GM23338 (cell line): ENCODE measurements around the gene ZDHHC5. TPM values are rescaled to one million over a fixed set of nuclear protein-coding genes. Genes with fewer than 3 reads are reported as not detected.

Source experiments
- ATAC-seq: fragments of 200-7000 bp; cut with Tn5 transposase; 3 replicates; pipeline ENCODE4 v1.9.1; 2020
- DNase-seq: peaks from one replicate; pipeline ENCODE4 v3.0.0-alpha.2; 2015; ENCODE audit warnings: low spot score
- H2AFZ ChIP-seq: fragments of 200-600 bp; sonication (generic); 2 replicates; pipeline ENCODE4 v1.8.0; 2016; ENCODE audit warnings: antibody characterized with exemption, mild to moderate bottlenecking, moderate library complexity
- H3F3A ChIP-seq: fragments of 200-600 bp; sonication (generic); replicated peaks from 2 replicates; pipeline ENCODE4 v1.8.0; 2017; ENCODE audit warnings: antibody characterized with exemption, mixed run types, low read depth
- H3K27ac ChIP-seq: fragments of 200-600 bp; sonication (generic); 2 replicates; pipeline ENCODE4 v1.6.1; 2016; ENCODE audit warnings: low read depth
- H3K27me3 ChIP-seq: fragments of 200-600 bp; sonication (generic); 2 replicates; pipeline ENCODE4 v1.8.0; 2016; ENCODE audit warnings: mild to moderate bottlenecking, mixed run types, moderate library complexity; ENCODE audit not compliant: insufficient read depth
- H3K36me3 ChIP-seq: fragments of 200-600 bp; sonication (generic); 2 replicates; pipeline ENCODE4 v1.8.0; 2016; ENCODE audit warnings: mild to moderate bottlenecking; ENCODE audit not compliant: insufficient read depth
- H3K4me1 ChIP-seq: fragments of 200-600 bp; sonication (generic); 2 replicates; pipeline ENCODE4 v1.8.0; 2016; ENCODE audit warnings: mild to moderate bottlenecking, moderate library complexity; ENCODE audit not compliant: insufficient read depth
- H3K4me2 ChIP-seq: fragments of 200-600 bp; sonication (generic); 2 replicates; pipeline ENCODE4 v1.7.1; 2017; ENCODE audit warnings: mixed run types
- H3K4me3 ChIP-seq: fragments of 200-600 bp; sonication (generic); 2 replicates; pipeline ENCODE4 v1.6.1; 2016; ENCODE audit warnings: mixed run types
- H3K79me2 ChIP-seq: fragments of 200-600 bp; sonication (generic); replicated peaks from 2 replicates; pipeline ENCODE4 v1.8.0; 2017; ENCODE audit warnings: mild to moderate bottlenecking; ENCODE audit not compliant: insufficient read depth
- H3K9me2 ChIP-seq: fragments of 200-600 bp; sonication (generic); 2 replicates; pipeline ENCODE4 v1.8.0; 2017; ENCODE audit not compliant: insufficient read depth
- H4K20me1 ChIP-seq: fragments of 200-600 bp; sonication (generic); replicated peaks from 2 replicates; pipeline ENCODE4 v1.8.0; 2017; ENCODE audit warnings: mild to moderate bottlenecking; ENCODE audit not compliant: insufficient read depth
- H3K27ac Mint-ChIP-seq: 2 replicates; pipeline ENCODE4 v1.8.0; 2020; ENCODE audit warnings: inconsistent platforms, mild to moderate bottlenecking, moderate library complexity, mixed read lengths
- H3K27me3 Mint-ChIP-seq: 3 replicates; pipeline ENCODE4 v1.8.0; 2022; ENCODE audit warnings: low read depth, mild to moderate bottlenecking, moderate library complexity, mixed read lengths, inconsistent platforms; ENCODE audit not compliant: insufficient read depth, poor library complexity
- H3K36me3 Mint-ChIP-seq: 3 replicates; pipeline ENCODE4 v1.8.0; 2021; ENCODE audit warnings: low read depth, mild to moderate bottlenecking, inconsistent platforms, moderate library complexity, mixed read lengths
- H3K4me1 Mint-ChIP-seq: 3 replicates; pipeline ENCODE4 v1.8.0; 2020; ENCODE audit warnings: mild to moderate bottlenecking, inconsistent platforms, mixed read lengths
- H3K4me3 Mint-ChIP-seq: 3 replicates; pipeline ENCODE4 v1.8.0; 2021; ENCODE audit warnings: moderate library complexity, mild to moderate bottlenecking, inconsistent platforms, mixed read lengths
- H3K9me3 Mint-ChIP-seq: 3 replicates; pipeline ENCODE4 v1.8.0; 2020; ENCODE audit warnings: moderate library complexity, mild to moderate bottlenecking, inconsistent platforms, mixed read lengths
- CREB1 ChIP-seq: fragments of 250-450 bp; sonication (Bioruptor Pico); IDR thresholded peaks from 2 replicates; pipeline ENCODE4 v1.5.0; 2020; ENCODE audit warnings: low read depth, mild to moderate bottlenecking, moderate library complexity
- EZH2 ChIP-seq: fragments of 200-600 bp; sonication (generic); IDR thresholded peaks from one replicate; pipeline ENCODE4 v1.8.0; 2017; ENCODE audit warnings: antibody characterized with exemption, mild to moderate bottlenecking, low read depth; ENCODE audit not compliant: unreplicated experiment
- EZH2phosphoT487 ChIP-seq: fragments of 200-600 bp; sonication (generic); IDR thresholded peaks from one replicate; pipeline ENCODE4 v1.8.1; 2018; ENCODE audit warnings: antibody characterized with exemption; ENCODE audit not compliant: unreplicated experiment
- JUNB ChIP-seq: IDR thresholded peaks from one replicate; pipeline ENCODE4 v1.6.1; 2016; ENCODE audit warnings: antibody characterized with exemption; ENCODE audit not compliant: unreplicated experiment
- NANOG ChIP-seq: IDR thresholded peaks from 2 replicates; pipeline ENCODE4 v1.6.1; 2016; ENCODE audit warnings: antibody characterized with exemption, borderline replicate concordance
- POLR2AphosphoS5 ChIP-seq: IDR thresholded peaks from 2 replicates; pipeline ENCODE4 v1.6.1; 2016; ENCODE audit warnings: antibody characterized with exemption, low read depth
- ZNF331 ChIP-seq: fragments of 250-450 bp; sonication (Bioruptor Pico); IDR thresholded peaks from 2 replicates; pipeline ENCODE4 v1.5.0; 2020; ENCODE audit warnings: low read depth, mild to moderate bottlenecking, moderate library complexity
- polyA plus RNA-seq: library from polyadenylated mRNA; unstranded; fragments of >200 nt; fragmentation: Nextera tagmentation; extraction: Ambion mirVana; gene quantifications from 2 replicates; pipeline ENCODE4 v1.2.1, GENCODE V29; 2016
- total RNA-seq: library from RNA; depleted of rRNA; stranded (reverse); fragments of >200 nt; shearing (Covaris generic); gene quantifications from 2 replicates; pipeline ENCODE4 v1.2.3, GENCODE V29; 2014
- TF ChIP-seq, protein P1 (sequence below): IDR thresholded peaks from 2 replicates; pipeline ENCODE4 v1.6.1; 2016; ENCODE audit warnings: antibody characterized with exemption
- TF ChIP-seq, protein P2 (sequence below): fragments of 250-450 bp; sonication (Bioruptor Pico); IDR thresholded peaks from 2 replicates; pipeline ENCODE4 v1.5.0; 2020; ENCODE audit warnings: mild to moderate bottlenecking, moderate library complexity
- TF ChIP-seq, protein P3 (sequence below): IDR thresholded peaks from one replicate; pipeline ENCODE4 v1.6.1; 2018; ENCODE audit warnings: antibody characterized with exemption; ENCODE audit not compliant: unreplicated experiment

The ZDHHC5 gene
- total and polyA plus RNA-seq, 2 experiments from 2014 or later = 16.9 to 42.3 TPM

DNA sequence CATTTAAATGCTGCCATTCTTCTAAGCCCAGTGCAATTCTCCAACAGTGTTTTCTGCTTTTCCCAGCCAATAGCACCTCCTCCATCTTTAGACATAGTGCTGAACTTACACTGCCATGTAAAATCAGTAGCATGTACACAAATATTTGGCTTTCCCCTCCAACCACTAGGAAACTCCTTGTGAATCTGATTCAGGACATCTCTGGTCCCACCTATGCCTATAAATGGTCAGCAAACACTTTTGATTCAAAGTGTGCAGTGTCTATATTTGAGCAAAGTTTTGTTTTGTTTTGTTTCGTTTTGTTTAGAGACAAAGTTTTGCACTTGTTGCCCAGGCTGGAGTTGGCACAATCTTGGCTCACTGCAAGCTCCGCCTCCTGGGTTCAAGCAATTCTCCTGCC is 43.0 kb upstream of the ZDHHC5 start:
- Histone ChIP-seq H3K4me1 (peaks cover 4% of the 10 kb centered on the region; the same call in 1 of the 2 replicates), H2AFZ (no peak overlapping the region), H3K4me3 (no peak overlapping the region), H3F3A (no peaks in the 10 kb centered on the region), H4K20me1 (no peaks in the 10 kb centered on the region), H3K36me3 (no peaks in the 10 kb centered on the region), H3K27me3 (no peaks in the 10 kb centered on the region), H3K9me2 (peaks cover 4% of the 10 kb centered on the region), H3K27ac (no peak overlapping the region), H3K4me2 (no peak overlapping the region), H3K79me2 (no peaks in the 10 kb centered on the region)
- H3K9me3 Mint-ChIP-seq = peaks cover 17% of the 10 kb centered on the region; the same call in 2 of the 3 replicates
- TF ChIP-seq NANOG (no peak), ZNF331 (no peak), JUNB (no peak), CREB1 (CRISPR knock-in tag) (no peak), POLR2AphosphoS5 (no peak), EZH2phosphoT487 (no peak)
- TF ChIP-seq, protein P1, sequence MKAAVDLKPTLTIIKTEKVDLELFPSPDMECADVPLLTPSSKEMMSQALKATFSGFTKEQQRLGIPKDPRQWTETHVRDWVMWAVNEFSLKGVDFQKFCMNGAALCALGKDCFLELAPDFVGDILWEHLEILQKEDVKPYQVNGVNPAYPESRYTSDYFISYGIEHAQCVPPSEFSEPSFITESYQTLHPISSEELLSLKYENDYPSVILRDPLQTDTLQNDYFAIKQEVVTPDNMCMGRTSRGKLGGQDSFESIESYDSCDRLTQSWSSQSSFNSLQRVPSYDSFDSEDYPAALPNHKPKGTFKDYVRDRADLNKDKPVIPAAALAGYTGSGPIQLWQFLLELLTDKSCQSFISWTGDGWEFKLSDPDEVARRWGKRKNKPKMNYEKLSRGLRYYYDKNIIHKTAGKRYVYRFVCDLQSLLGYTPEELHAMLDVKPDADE = no peak
- ATAC-seq (no peak), DNase-seq (no peak)
- H3K27me3 Mint-ChIP-seq = peaks cover 6% of the 10 kb centered on the region
- H3K36me3 Mint-ChIP-seq = peaks cover 11% of the 10 kb centered on the region; the same call in 2 of the 3 replicates
- peaks cover 3% of the 10 kb centered on the region for H3K4me1 Mint-ChIP-seq
- H3K4me3 Mint-ChIP-seq = no peak overlapping the region
- no peak overlapping the region for H3K27ac Mint-ChIP-seq

DNA sequence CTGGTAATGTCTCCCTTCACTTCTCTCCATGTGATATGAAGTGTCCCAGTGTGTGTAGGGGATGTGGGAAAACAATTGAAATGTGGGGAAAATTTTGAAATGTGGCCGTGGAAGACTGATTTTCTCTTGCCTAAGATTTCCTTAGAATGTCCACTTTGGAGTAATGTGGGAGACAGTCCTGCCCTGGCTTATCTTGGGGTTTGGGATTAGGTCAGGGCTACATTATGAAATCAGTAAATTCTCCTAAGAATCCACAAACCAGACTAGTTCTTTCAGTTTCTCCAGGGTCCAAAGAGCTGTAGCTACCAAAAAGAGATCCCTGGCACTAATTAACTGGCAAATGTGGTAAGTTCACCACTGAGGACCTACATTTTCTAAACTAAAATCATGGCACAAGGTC is 41.0 kb upstream of the ZDHHC5 start:
- Histone ChIP-seq H2AFZ (no peak overlapping the region), H4K20me1 (no peaks in the 10 kb centered on the region), H3K4me2 (no peak overlapping the region), H3K36me3 (no peaks in the 10 kb centered on the region), H3K4me1 (peaks cover 4% of the 10 kb centered on the region; the same call in 1 of the 2 replicates), H3K9me2 (peaks cover 4% of the 10 kb centered on the region), H3K27me3 (no peaks in the 10 kb centered on the region), H3F3A (no peaks in the 10 kb centered on the region), H3K79me2 (no peaks in the 10 kb centered on the region), H3K4me3 (no peak overlapping the region), H3K27ac (no peak overlapping the region)
- DNase-seq (no peak), ATAC-seq (no peak)
- peaks cover 3% of the 10 kb centered on the region; the same call in 2 of the 3 replicates for H3K9me3 Mint-ChIP-seq
- H3K27me3 Mint-ChIP-seq = peaks cover 8% of the 10 kb centered on the region
- peaks cover 3% of the 10 kb centered on the region for H3K4me1 Mint-ChIP-seq
- no peak overlapping the region for H3K27ac Mint-ChIP-seq
- H3K36me3 Mint-ChIP-seq = no peaks in the 10 kb centered on the region; the same call in 2 of the 3 replicates
- no peak overlapping the region for H3K4me3 Mint-ChIP-seq
- TF ChIP-seq, protein P2, sequence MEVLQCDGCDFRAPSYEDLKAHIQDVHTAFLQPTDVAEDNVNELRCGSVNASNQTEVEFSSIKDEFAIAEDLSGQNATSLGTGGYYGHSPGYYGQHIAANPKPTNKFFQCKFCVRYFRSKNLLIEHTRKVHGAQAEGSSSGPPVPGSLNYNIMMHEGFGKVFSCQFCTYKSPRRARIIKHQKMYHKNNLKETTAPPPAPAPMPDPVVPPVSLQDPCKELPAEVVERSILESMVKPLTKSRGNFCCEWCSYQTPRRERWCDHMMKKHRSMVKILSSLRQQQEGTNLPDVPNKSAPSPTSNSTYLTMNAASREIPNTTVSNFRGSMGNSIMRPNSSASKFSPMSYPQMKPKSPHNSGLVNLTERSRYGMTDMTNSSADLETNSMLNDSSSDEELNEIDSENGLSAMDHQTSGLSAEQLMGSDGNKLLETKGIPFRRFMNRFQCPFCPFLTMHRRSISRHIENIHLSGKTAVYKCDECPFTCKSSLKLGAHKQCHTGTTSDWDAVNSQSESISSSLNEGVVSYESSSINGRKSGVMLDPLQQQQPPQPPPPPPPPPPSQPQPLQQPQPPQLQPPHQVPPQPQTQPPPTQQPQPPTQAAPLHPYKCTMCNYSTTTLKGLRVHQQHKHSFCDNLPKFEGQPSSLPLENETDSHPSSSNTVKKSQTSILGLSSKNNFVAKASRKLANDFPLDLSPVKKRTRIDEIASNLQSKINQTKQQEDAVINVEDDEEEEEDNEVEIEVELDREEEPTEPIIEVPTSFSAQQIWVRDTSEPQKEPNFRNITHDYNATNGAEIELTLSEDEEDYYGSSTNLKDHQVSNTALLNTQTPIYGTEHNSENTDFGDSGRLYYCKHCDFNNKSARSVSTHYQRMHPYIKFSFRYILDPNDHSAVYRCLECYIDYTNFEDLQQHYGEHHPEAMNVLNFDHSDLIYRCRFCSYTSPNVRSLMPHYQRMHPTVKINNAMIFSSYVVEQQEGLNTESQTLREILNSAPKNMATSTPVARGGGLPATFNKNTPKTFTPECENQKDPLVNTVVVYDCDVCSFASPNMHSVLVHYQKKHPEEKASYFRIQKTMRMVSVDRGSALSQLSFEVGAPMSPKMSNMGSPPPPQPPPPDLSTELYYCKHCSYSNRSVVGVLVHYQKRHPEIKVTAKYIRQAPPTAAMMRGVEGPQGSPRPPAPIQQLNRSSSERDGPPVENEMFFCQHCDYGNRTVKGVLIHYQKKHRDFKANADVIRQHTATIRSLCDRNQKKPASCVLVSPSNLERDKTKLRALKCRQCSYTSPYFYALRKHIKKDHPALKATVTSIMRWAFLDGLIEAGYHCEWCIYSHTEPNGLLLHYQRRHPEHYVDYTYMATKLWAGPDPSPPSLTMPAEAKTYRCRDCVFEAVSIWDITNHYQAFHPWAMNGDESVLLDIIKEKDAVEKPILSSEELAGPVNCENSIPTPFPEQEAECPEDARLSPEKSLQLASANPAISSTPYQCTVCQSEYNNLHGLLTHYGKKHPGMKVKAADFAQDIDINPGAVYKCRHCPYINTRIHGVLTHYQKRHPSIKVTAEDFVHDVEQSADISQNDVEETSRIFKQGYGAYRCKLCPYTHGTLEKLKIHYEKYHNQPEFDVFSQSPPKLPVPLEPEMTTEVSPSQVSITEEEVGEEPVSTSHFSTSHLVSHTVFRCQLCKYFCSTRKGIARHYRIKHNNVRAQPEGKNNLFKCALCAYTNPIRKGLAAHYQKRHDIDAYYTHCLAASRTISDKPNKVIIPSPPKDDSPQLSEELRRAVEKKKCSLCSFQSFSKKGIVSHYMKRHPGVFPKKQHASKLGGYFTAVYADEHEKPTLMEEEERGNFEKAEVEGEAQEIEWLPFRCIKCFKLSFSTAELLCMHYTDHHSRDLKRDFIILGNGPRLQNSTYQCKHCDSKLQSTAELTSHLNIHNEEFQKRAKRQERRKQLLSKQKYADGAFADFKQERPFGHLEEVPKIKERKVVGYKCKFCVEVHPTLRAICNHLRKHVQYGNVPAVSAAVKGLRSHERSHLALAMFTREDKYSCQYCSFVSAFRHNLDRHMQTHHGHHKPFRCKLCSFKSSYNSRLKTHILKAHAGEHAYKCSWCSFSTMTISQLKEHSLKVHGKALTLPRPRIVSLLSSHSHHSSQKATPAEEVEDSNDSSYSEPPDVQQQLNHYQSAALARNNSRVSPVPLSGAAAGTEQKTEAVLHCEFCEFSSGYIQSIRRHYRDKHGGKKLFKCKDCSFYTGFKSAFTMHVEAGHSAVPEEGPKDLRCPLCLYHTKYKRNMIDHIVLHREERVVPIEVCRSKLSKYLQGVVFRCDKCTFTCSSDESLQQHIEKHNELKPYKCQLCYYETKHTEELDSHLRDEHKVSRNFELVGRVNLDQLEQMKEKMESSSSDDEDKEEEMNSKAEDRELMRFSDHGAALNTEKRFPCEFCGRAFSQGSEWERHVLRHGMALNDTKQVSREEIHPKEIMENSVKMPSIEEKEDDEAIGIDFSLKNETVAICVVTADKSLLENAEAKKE (CRISPR knock-in tag) = no peak
- TF ChIP-seq, protein P1 = no peak
- no peak for TF ChIP-seq NANOG
- TF ChIP-seq ZNF331 = no peak
- TF ChIP-seq, protein P3, sequence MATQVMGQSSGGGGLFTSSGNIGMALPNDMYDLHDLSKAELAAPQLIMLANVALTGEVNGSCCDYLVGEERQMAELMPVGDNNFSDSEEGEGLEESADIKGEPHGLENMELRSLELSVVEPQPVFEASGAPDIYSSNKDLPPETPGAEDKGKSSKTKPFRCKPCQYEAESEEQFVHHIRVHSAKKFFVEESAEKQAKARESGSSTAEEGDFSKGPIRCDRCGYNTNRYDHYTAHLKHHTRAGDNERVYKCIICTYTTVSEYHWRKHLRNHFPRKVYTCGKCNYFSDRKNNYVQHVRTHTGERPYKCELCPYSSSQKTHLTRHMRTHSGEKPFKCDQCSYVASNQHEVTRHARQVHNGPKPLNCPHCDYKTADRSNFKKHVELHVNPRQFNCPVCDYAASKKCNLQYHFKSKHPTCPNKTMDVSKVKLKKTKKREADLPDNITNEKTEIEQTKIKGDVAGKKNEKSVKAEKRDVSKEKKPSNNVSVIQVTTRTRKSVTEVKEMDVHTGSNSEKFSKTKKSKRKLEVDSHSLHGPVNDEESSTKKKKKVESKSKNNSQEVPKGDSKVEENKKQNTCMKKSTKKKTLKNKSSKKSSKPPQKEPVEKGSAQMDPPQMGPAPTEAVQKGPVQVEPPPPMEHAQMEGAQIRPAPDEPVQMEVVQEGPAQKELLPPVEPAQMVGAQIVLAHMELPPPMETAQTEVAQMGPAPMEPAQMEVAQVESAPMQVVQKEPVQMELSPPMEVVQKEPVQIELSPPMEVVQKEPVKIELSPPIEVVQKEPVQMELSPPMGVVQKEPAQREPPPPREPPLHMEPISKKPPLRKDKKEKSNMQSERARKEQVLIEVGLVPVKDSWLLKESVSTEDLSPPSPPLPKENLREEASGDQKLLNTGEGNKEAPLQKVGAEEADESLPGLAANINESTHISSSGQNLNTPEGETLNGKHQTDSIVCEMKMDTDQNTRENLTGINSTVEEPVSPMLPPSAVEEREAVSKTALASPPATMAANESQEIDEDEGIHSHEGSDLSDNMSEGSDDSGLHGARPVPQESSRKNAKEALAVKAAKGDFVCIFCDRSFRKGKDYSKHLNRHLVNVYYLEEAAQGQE = no peak
- TF ChIP-seq EZH2 = no peak
